ENCODE results near the gene DNAI1.

The DNAI1 gene

GRCh38 chr9:34546102-34546833 is 87.7 kb downstream of the DNAI1 start:
- Histone ChIP-seq H2AFZ (ENCODE audit: low read length) (no peak overlapping the region), H2BK12ac (ENCODE audit: low read length) (no peak overlapping the region), H4K8ac (ENCODE audit: low read depth, low read length) (no peak overlapping the region), H3K4me3 (ENCODE audit: low read length in 2 of 2) (no peak overlapping the region), H3K23ac (ENCODE audit: low read depth, low read length, poor library complexity) (peak overlapping the region; percentile 44), H3K4me2 (ENCODE audit: insufficient read depth, low read length, poor library complexity, severe bottlenecking) (no peak overlapping the region), H2BK15ac (ENCODE audit: low read length) (peak overlapping the region; percentile 9), H2BK120ac (ENCODE audit: low read depth, low read length) (no peak overlapping the region), H3K14ac (ENCODE audit: low read length) (no peak overlapping the region), H3K4ac (ENCODE audit: low read length) (no peak overlapping the region), H2BK5ac (ENCODE audit: low read length) (peak overlapping the region; percentile 27), H3K18ac (ENCODE audit: low read length) (peak overlapping the region; percentile 74), H3K27me3 (ENCODE audit: control insufficient read depth in 3 of 3, insufficient read depth in 3 of 3, low read depth in 1 of 3, low read length in 3 of 3) (no peaks in the 10 kb centered on the region), H3K79me1 (ENCODE audit: low read depth, low read length) (peaks cover 3% of the 10 kb centered on the region), H3K9ac (ENCODE audit: low read depth, low read length, poor library complexity) (peak overlapping the region; percentile 70), H4K91ac (ENCODE audit: low read depth, low read length, poor library complexity) (no peak overlapping the region), H3K27ac (replicated peaks; ENCODE audit: low read length) (no peak overlapping the region), H2AK5ac (ENCODE audit: low read depth, low read length) (peak overlapping the region; percentile 65), H3K9me3 (replicated peaks in 1 of 2; ENCODE audit: control insufficient read depth in 2 of 2, insufficient read depth in 1 of 2, low read depth in 1 of 2, low read length in 2 of 2) (peaks cover 0 to 2% of the 10 kb centered on the region in 2 donors), H3K4me1 (ENCODE audit: control insufficient read depth in 2 of 2, insufficient read depth in 1 of 2, low read depth in 1 of 2, low read length in 2 of 2) (peaks cover 0 to 2% of the 10 kb centered on the region in 2 donors), H3K36me3 (replicated peaks in 1 of 2; ENCODE audit: control insufficient read depth in 2 of 2, insufficient read depth in 2 of 2, low read length in 2 of 2) (peaks cover 2 to 16% of the 10 kb centered on the region in 2 donors)
- WGBS, 2 donors (ENCODE audit: extremely low coverage in 2 of 2, insufficient read length in 2 of 2, insufficient replicate concordance in 1 of 2) = no CpG with 5 or more reads among the region's 7 CpGs
- DNase-seq (ENCODE audit: low spot score) = no peak

- Histone ChIP-seq H3K27me3 (ENCODE audit: control insufficient read depth in 3 of 3, insufficient read depth in 3 of 3, low read depth in 1 of 3, low read length in 3 of 3) (no peaks in the 10 kb centered on the region), H3K9ac (ENCODE audit: low read depth, low read length, poor library complexity) (peak overlapping the region; percentile 70), H2BK5ac (ENCODE audit: low read length) (peak overlapping the region; percentile 27), H2BK120ac (ENCODE audit: low read depth, low read length) (no peak overlapping the region), H2AFZ (ENCODE audit: low read length) (no peak overlapping the region), H3K18ac (ENCODE audit: low read length) (peak overlapping the region; percentile 74), H3K4me2 (ENCODE audit: insufficient read depth, low read length, poor library complexity, severe bottlenecking) (no peak overlapping the region), H2BK15ac (ENCODE audit: low read length) (peak overlapping the region; percentile 9), H3K27ac (replicated peaks; ENCODE audit: low read length) (no peak overlapping the region), H3K9me3 (replicated peaks in 1 of 2; ENCODE audit: control insufficient read depth in 2 of 2, insufficient read depth in 1 of 2, low read depth in 1 of 2, low read length in 2 of 2) (peaks cover 0 to under 1% of the 10 kb centered on the region in 2 donors), H3K23ac (ENCODE audit: low read depth, low read length, poor library complexity) (peak overlapping the region; percentile 44), H3K14ac (ENCODE audit: low read length) (no peak overlapping the region), H2BK12ac (ENCODE audit: low read length) (no peak overlapping the region), H3K36me3 (replicated peaks in 1 of 2; ENCODE audit: control insufficient read depth in 2 of 2, insufficient read depth in 2 of 2, low read length in 2 of 2) (peaks cover 2 to 24% of the 10 kb centered on the region in 2 donors), H2AK5ac (ENCODE audit: low read depth, low read length) (peak overlapping the region; percentile 65), H4K8ac (ENCODE audit: low read depth, low read length) (no peak overlapping the region), H4K91ac (ENCODE audit: low read depth, low read length, poor library complexity) (no peak overlapping the region), H3K4me1 (ENCODE audit: control insufficient read depth in 2 of 2, insufficient read depth in 1 of 2, low read depth in 1 of 2, low read length in 2 of 2) (peaks cover 0 to 2% of the 10 kb centered on the region in 2 donors), H3K79me1 (ENCODE audit: low read depth, low read length) (peaks cover 3% of the 10 kb centered on the region), H3K4me3 (ENCODE audit: low read length in 2 of 2) (no peak overlapping the region), H3K4ac (ENCODE audit: low read length) (no peak overlapping the region)
- peak; percentile 69 for DNase-seq (ENCODE audit: low spot score)
- no CpG with 5 or more reads among the region's 16 CpGs for WGBS, 2 donors (ENCODE audit: extremely low coverage in 2 of 2, insufficient read length in 2 of 2, insufficient replicate concordance in 1 of 2)
Observed at GRCh38 chr9:34546834-34547827, 88.5 kb downstream of the DNAI1 start.

GRCh38 chr9:34547960-34548611 is 89.5 kb downstream of the DNAI1 start:
- Histone ChIP-seq H3K14ac (ENCODE audit: low read length) (no peak overlapping the region), H2BK12ac (ENCODE audit: low read length) (no peak overlapping the region), H2BK5ac (ENCODE audit: low read length) (no peak overlapping the region), H2BK15ac (ENCODE audit: low read length) (no peak overlapping the region), H4K91ac (ENCODE audit: low read depth, low read length, poor library complexity) (no peak overlapping the region), H2AK5ac (ENCODE audit: low read depth, low read length) (no peak overlapping the region), H3K79me1 (ENCODE audit: low read depth, low read length) (peaks cover 3% of the 10 kb centered on the region), H3K9me3 (replicated peaks in 1 of 2; ENCODE audit: control insufficient read depth in 2 of 2, insufficient read depth in 1 of 2, low read depth in 1 of 2, low read length in 2 of 2) (no peaks in the 10 kb centered on the region), H3K23ac (ENCODE audit: low read depth, low read length, poor library complexity) (no peak overlapping the region), H3K27ac (replicated peaks; ENCODE audit: low read length) (no peak overlapping the region), H3K9ac (ENCODE audit: low read depth, low read length, poor library complexity) (no peak overlapping the region), H3K4ac (ENCODE audit: low read length) (no peak overlapping the region), H3K4me3 (ENCODE audit: low read length in 2 of 2) (no peak overlapping the region), H3K18ac (ENCODE audit: low read length) (no peak overlapping the region), H3K36me3 (replicated peaks in 1 of 2; ENCODE audit: control insufficient read depth in 2 of 2, insufficient read depth in 2 of 2, low read length in 2 of 2) (peaks cover 7 to 34% of the 10 kb centered on the region in 2 donors), H3K4me1 (ENCODE audit: control insufficient read depth in 2 of 2, insufficient read depth in 1 of 2, low read depth in 1 of 2, low read length in 2 of 2) (peaks cover 0 to 2% of the 10 kb centered on the region in 2 donors), H3K27me3 (ENCODE audit: control insufficient read depth in 3 of 3, insufficient read depth in 3 of 3, low read depth in 1 of 3, low read length in 3 of 3) (no peaks in the 10 kb centered on the region), H4K8ac (ENCODE audit: low read depth, low read length) (no peak overlapping the region), H2BK120ac (ENCODE audit: low read depth, low read length) (no peak overlapping the region), H2AFZ (ENCODE audit: low read length) (no peak overlapping the region), H3K4me2 (ENCODE audit: insufficient read depth, low read length, poor library complexity, severe bottlenecking) (no peak overlapping the region)
- no CpG with 5 or more reads among the region's 13 CpGs for WGBS, 2 donors (ENCODE audit: extremely low coverage in 2 of 2, insufficient read length in 2 of 2, insufficient replicate concordance in 1 of 2)
- peak; percentile 60 for DNase-seq (ENCODE audit: low spot score)
